HL-60/S4 treated with phorbol 12-myristate 13-acetate at 8.2 ng/mL for 4 days and 3 days (cell line): ENCODE results near the gene UBE2O.

Experiments used
- in situ Hi-C: fragments of 300-500 bp; cut with MboI; formaldehyde crosslinking; loops from 2 replicates; pipeline ENCODE4 v1.15.0; 2022; ENCODE audit warnings: low sequenced_read_pairs

The UBE2O gene

GRCh38 chr17:76397184-76397583 is 55.8 kb downstream of the UBE2O start:
- in situ Hi-C loops = no loop called here

GRCh38 chr17:76395980-76396379 is 57.0 kb downstream of the UBE2O start:
- in situ Hi-C loops = no loop called here

GRCh38 chr17:76394166-76394565 is 58.8 kb downstream of the UBE2O start:
- in situ Hi-C loops = no loop called here

GRCh38 chr17:76391200-76391715 is 61.7 kb downstream of the UBE2O start:
- in situ Hi-C loops = no loop called here

- in situ Hi-C loops = no loop called here
Observed at GRCh38 chr17:76390003-76390421, 62.9 kb downstream of the UBE2O start.

- in situ Hi-C loops = no loop called here
Observed at GRCh38 chr17:76388966-76389888, 63.7 kb downstream of the UBE2O start.

- in situ Hi-C loops = no loop called here
Observed at GRCh38 chr17:76386966-76387765, 65.8 kb downstream of the UBE2O start.

- in situ Hi-C loops = no loop called here
Observed at GRCh38 chr17:76385892-76386786, 66.8 kb downstream of the UBE2O start.

- in situ Hi-C loops = no loop called here
Observed at GRCh38 chr17:76384987-76385891, 67.7 kb downstream of the UBE2O start.

GRCh38 chr17:76384222-76384986 is 68.5 kb downstream of the UBE2O start, which contains the start of gene SPHK1:
Gene SPHK1, plus strand, starts transcription at chr17:76384609. Its CDS starts 1,036 bp downstream, at chr17:76385645.
- in situ Hi-C loops = no loop called here

GRCh38 chr17:76383546-76384221 is 69.3 kb downstream of the UBE2O start:
- in situ Hi-C loops = no loop called here

- in situ Hi-C loops = no loop called here
Observed at GRCh38 chr17:76382803-76383545, 70.0 kb downstream of the UBE2O start.

GRCh38 chr17:76382351-76382802 is 70.6 kb downstream of the UBE2O start:
- in situ Hi-C loops = no loop called here

- in situ Hi-C loops = no loop called here
Observed at GRCh38 chr17:76381633-76382350, 71.2 kb downstream of the UBE2O start.

- in situ Hi-C loops = no loop called here
Observed at GRCh38 chr17:76379646-76380376, 73.1 kb downstream of the UBE2O start.

GRCh38 chr17:76379275-76379641 is 73.7 kb downstream of the UBE2O start:
- in situ Hi-C loops = no loop called here
